ENCODE measurements around the gene LHX3.

LHX3 gene

GRCh38 chr9:136209786-136210185 lies 4.9 kb upstream of the LHX3 start:
- in situ Hi-C loops (cut with MboI; ENCODE audit: low sequenced_read_pairs) = no loop called here

GRCh38 chr9:136209232-136209631 lies 4.3 kb upstream of the LHX3 start:
- in situ Hi-C loops (cut with MboI; ENCODE audit: low sequenced_read_pairs) = no loop called here

GRCh38 chr9:136208675-136209074 lies 3.7 kb upstream of the LHX3 start:
- in situ Hi-C loops (cut with MboI; ENCODE audit: low sequenced_read_pairs) = no loop called here

GRCh38 chr9:136207616-136208015 lies 2.7 kb upstream of the LHX3 start:
- in situ Hi-C loops (cut with MboI; ENCODE audit: low sequenced_read_pairs) = no loop called here

- in situ Hi-C loops (cut with MboI; ENCODE audit: low sequenced_read_pairs) = no loop called here
Measured at GRCh38 chr9:136206602-136207275, 1.8 kb upstream of the LHX3 start.

- in situ Hi-C loops (cut with MboI; ENCODE audit: low sequenced_read_pairs) = no loop called here
Measured at GRCh38 chr9:136205707-136205992, 722 bp upstream of the LHX3 start.

GRCh38 chr9:136204145-136204805 lies 653 bp downstream of the LHX3 start:
- in situ Hi-C loops (cut with MboI; ENCODE audit: low sequenced_read_pairs) = no loop called here

- in situ Hi-C loops (cut with MboI; ENCODE audit: low sequenced_read_pairs) = no loop called here
Measured at GRCh38 chr9:136203408-136204144, 1.4 kb downstream of the LHX3 start.

- in situ Hi-C loops (cut with MboI; ENCODE audit: low sequenced_read_pairs) = no loop called here
Measured at GRCh38 chr9:136202454-136203407, 2.2 kb downstream of the LHX3 start.

- in situ Hi-C loops (cut with MboI; ENCODE audit: low sequenced_read_pairs) = no loop called here
Measured at GRCh38 chr9:136201609-136202453, 3.1 kb downstream of the LHX3 start.

- in situ Hi-C loops (cut with MboI; ENCODE audit: low sequenced_read_pairs) = no loop called here
Measured at GRCh38 chr9:136201174-136201573, 3.8 kb downstream of the LHX3 start.

GRCh38 chr9:136200424-136200823 lies 4.5 kb downstream of the LHX3 start:
- in situ Hi-C loops (cut with MboI; ENCODE audit: low sequenced_read_pairs) = no loop called here

- in situ Hi-C loops (cut with MboI; ENCODE audit: low sequenced_read_pairs) = no loop called here
Measured at GRCh38 chr9:136199391-136200288, 5.3 kb downstream of the LHX3 start.

GRCh38 chr9:136198605-136199083 lies 6.3 kb downstream of the LHX3 start:
- in situ Hi-C loops (cut with MboI; ENCODE audit: low sequenced_read_pairs) = no loop called here

GRCh38 chr9:136197930-136198604 lies 6.9 kb downstream of the LHX3 start:
- in situ Hi-C loops (cut with MboI; ENCODE audit: low sequenced_read_pairs) = no loop called here

- in situ Hi-C loops (cut with MboI; ENCODE audit: low sequenced_read_pairs) = no loop called here
Measured at GRCh38 chr9:136197084-136197875, 7.6 kb downstream of the LHX3 start.

GRCh38 chr9:136196404-136197083 lies 8.4 kb downstream of the LHX3 start:
- in situ Hi-C loops (cut with MboI; ENCODE audit: low sequenced_read_pairs) = no loop called here

All from hTERT RPE-1 (cell line).